ENCODE measurements around the gene TBC1D10A.

TBC1D10A gene

DNA sequence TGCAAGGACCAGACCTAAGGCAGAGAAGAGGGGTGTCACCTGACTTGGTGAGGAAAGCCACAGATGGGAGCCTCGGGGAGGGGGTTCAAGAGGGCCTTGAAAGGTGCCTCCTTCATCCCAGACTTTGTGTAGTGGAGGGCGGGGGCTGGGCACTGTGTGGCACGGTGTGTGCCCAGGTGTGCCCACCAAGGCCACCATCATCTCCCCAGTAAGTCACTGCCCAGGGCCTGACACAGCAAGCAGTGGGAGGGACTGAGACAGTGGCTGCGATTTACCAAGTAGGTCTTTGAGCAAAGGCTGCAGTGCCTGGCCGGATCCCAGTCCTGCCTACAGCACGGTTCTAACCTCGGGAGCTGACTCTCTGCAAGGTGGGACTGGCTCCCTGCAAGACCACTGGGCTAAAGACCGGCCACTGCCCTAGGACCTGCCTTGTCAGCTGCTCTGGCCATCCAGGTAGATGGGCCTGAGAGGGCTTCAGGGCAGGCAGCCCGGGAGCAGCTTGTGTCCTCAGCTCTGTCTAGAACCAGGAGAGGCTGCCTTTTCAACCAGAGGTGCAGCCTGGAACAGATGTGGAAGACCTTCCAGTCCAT, 61.5 kb downstream of the TBC1D10A start:
- no peak for DNase-seq

GRCh38 chr22:30263883-30264282, 62.9 kb downstream of the TBC1D10A start:
- DNase-seq = no peak

GRCh38 chr22:30262917-30263741, 63.6 kb downstream of the TBC1D10A start:
- DNase-seq = peak; percentile 82

DNA sequence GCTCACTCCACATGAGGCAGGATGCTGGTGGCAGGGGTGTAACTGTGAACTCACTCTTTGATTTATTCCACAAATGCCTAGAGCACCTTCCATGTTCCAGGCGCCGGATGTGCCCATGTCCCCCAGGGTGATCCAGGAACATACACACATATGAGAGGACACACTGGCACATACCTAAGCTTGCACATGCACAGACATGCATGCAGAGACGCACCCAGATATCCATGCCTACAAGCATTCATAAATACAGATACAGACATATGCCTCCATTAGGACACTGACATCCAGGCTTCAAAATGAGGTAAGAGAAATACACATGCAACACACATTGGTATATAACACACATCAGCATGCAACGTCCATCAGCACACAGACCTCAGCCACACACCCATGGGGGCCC, 64.6 kb downstream of the TBC1D10A start:
- DNase-seq = no peak

GRCh38 chr22:30261134-30261533, 65.6 kb downstream of the TBC1D10A start:
- DNase-seq = peak; percentile 64

- DNase-seq = no peak
These were observed 66.1 kb downstream of the TBC1D10A start for GRCh38 chr22:30260682-30261081.

DNA sequence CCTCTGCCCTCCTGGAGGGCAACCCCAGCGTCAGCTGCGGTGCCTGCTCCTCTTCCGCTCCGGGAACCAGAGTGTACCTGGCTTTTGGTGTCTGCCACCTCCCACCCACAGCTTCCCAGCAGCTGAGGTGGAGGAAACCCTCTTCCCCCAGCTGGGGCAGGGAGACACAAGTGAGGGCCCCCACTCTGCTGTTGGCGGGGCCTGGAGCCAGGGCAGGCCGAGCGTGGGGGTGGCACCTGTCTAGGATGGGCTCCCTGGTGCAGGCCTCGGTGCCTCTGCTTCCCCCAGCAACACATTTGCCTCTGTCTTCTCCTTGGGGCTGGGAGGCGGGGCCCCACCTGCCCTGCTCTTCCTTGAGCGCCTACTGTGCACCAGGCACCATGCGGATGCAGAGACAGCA, 66.5 kb downstream of the TBC1D10A start:
- no peak for DNase-seq

DNA sequence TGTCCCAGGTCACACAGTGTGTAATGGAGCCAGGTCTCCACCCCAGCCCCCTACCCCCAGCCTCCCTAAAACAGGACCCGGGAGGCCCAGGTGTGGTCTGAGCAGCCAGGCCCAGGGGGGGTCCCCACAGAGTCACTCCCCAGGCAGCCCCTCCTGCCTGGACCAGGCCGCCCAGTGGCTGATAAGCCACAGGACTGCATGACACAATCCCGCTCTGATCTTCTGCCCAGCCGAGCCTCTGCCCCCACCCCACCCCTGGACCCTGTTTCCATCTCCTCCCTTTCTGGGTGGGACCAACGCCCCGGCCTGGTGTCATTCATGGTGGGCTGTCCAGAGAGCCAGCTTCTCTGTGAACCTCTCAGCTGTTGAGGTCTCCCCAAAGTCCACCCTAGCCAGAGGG, 72.4 kb downstream of the TBC1D10A start:
- no peak for DNase-seq

GRCh38 chr22:30253205-30253852, 73.4 kb downstream of the TBC1D10A start:
- peak; percentile 14 for DNase-seq

DNA sequence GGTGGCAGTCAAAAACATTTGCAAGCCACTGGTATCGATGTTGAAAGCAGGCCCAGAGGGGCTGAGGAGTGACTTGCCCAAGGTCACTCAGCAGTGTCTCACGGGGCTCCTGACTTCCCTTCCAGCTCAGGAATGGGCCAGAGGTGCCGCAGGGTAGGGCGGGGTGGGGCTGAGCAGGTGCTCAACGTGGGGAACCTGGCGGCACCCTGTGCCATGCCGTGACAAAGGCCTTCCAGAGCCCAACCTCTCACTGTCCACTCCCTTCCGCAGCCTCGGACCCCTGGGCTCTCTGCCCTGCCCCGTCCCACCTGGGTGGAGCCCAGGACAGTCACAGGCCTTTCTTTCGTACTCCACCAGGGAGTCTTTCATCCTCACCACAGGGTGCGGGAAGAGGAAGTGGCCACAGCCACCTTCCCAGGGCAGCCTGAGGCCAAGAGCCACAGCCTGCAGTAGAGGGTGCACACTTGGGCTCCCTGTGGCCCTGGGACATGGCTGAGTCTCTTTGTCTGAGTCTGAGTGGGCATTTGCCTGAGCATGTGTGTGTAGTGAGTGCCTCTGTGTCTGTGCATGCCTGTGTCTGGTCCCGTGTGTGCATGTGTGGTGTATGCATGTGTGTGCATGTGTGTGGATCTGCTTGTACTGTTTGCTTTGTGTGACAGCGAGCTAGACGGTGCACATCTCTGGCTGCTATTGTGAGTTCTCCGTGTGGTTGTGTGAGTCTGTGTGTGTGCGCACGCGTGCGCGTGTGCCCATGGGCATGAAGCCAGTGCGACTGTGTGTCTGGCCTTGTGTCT, 74.1 kb downstream of the TBC1D10A start:
- peak; percentile 73 for DNase-seq

DNA sequence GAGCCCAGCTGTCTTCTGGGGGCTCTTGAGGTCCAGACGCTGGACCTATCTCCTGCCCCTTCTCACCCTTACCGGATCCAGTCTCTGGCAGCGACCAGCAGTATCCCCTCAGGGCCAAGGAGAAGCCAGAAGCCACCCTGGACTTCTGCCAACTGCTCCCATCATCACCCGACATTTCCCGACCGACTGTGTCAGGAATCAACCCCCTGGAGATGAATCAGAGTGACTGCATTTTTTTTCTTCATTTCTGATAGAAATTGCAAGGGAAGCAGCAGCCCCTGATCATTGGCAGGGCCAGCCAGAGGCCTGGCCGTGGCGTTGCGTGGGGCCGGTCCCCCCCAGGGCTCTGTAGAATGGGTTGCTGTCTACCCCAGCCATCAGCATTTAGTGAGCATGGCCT, 75.0 kb downstream of the TBC1D10A start:
- no peak for DNase-seq

GRCh38 chr22:30250661-30251267, 76.0 kb downstream of the TBC1D10A start:
- no peak for DNase-seq

DNA sequence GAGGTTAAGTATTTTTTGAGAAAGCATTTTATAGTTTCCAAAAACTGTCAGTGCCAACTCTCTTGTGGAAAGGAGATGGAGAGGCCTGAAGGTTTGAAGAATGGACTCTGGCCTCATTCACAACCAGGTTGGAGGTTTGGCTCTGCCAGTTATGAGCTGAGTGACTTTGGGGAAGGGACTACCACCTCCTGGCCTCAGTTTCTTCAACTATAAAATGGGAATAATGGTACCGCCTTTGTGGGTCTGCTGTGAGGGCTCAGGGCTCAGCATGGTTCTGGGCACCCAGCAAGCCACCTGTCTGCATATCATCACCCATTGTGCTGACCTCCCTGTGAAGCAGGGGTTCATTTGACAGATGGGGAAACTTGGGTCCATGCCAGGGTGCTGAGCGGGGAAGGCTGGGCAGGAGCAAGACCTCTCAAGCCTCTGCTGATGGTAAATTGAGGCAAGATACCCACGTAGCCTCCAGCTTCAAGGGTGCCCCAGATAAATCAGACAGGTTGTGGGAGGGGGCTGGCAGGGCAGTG, 76.6 kb downstream of the TBC1D10A start:
- no peak for DNase-seq

- DNase-seq = no peak
These were observed 77.4 kb downstream of the TBC1D10A start for GRCh38 chr22:30249049-30250038.

- DNase-seq = no peak
These were observed 78.3 kb downstream of the TBC1D10A start for GRCh38 chr22:30248484-30248883.

GRCh38 chr22:30247974-30248373, 78.8 kb downstream of the TBC1D10A start:
- no peak for DNase-seq

- no peak for DNase-seq
These were observed 79.2 kb downstream of the TBC1D10A start for GRCh38 chr22:30247561-30247960.

GRCh38 chr22:30246814-30247376, 79.8 kb downstream of the TBC1D10A start:
- no peak for DNase-seq

GRCh38 chr22:30245985-30246813, 80.5 kb downstream of the TBC1D10A start, which contains the start of gene LIF:
Gene LIF (minus strand): TSS chr22:30246759. CDS start chr22:30246695, 64 bp downstream.
- peak; percentile 47 for DNase-seq

All from MV-4-11 (cell line).